Panc1 (cell line): ENCODE measurements around the gene TWF2. TPM values are rescaled to one million over a fixed set of nuclear protein-coding genes. Genes with fewer than 3 reads are reported as not detected.
A peak's percentile ranks its signal among the peaks of the same experiment; 100 is the strongest.

Experiments used
- ATAC-seq: fragments of 200-7000 bp; cut with Tn5 transposase; 2 replicates; pipeline ENCODE4 v1.9.1; 2020; ENCODE audit warnings: mild to moderate bottlenecking, moderate library complexity
- Bru-seq: library from RNA; stranded (reverse); fragments of 400-500 nt; gene quantifications from one replicate; lab custom pipeline; 2021; lab: Mats Ljungman, UMichigan
- BruChase-seq, 2 experiments: library from RNA; stranded (reverse); fragments of 400-500 nt; gene quantifications; one replicate each; lab custom pipeline; 2021; lab: Mats Ljungman, UMichigan
- BruUV-seq: library from RNA; stranded (reverse); fragments of 400-500 nt; replicated peaks from 2 replicates; lab custom pipeline; 2021; lab: Mats Ljungman, UMichigan
- CTCF ChIA-PET: fragments of 300-600 bp; sonication (Branson Sonifier 250); formaldehyde crosslinking; loops from one replicate; lab custom pipeline; 2022; ENCODE audit warnings: antibody characterized with exemption; lab: Charles Lee
- POLR2A ChIA-PET: fragments of 300-600 bp; sonication (Branson Sonifier 250); formaldehyde crosslinking; loops from one replicate; lab custom pipeline; 2022; ENCODE audit warnings: antibody characterized with exemption; lab: Charles Lee
- DNase-seq: peaks from one replicate; pipeline ENCODE4 v3.0.0-alpha.2; 2010; ENCODE audit warnings: low read depth, low spot score
- H3K27ac ChIP-seq: 2 replicates; pipeline ENCODE4 v1.5.1; 2011; ENCODE audit warnings: mild to moderate bottlenecking, low read length, inconsistent platforms
- H3K27me3 ChIP-seq: fragments of 200-500 bp; sonication (Bioruptor generic); 2 replicates; pipeline ENCODE4 v1.6.0; 2014; ENCODE audit warnings: low read length, inconsistent platforms; ENCODE audit not compliant: control insufficient read depth, insufficient read depth
- H3K36me3 ChIP-seq: fragments of 200-500 bp; sonication (Bioruptor generic); 2 replicates; pipeline ENCODE4 v1.5.1; 2014; ENCODE audit warnings: inconsistent platforms, mild to moderate bottlenecking, low read length, moderate library complexity; ENCODE audit not compliant: control insufficient read depth, insufficient read depth
- H3K4me1 ChIP-seq: 2 replicates; pipeline ENCODE4 v1.5.1; 2011; ENCODE audit warnings: inconsistent platforms, mild to moderate bottlenecking, low read length, moderate library complexity; ENCODE audit not compliant: control insufficient read depth, insufficient read depth
- H3K4me3 ChIP-seq, 2 experiments: 2 replicates each; pipeline ENCODE4 v1.5.1; 2011 to 2012; ENCODE audit warnings: low read depth in 2 of 2, low read length in 2 of 2, mild to moderate bottlenecking in 2 of 2, inconsistent platforms in 1 of 2, moderate library complexity in 1 of 2
- H3K9me3 ChIP-seq: fragments of 200-500 bp; sonication (Bioruptor generic); 2 replicates; pipeline ENCODE4 v1.5.1; 2014; ENCODE audit warnings: low read depth, mild to moderate bottlenecking, inconsistent platforms, low read length, moderate library complexity; ENCODE audit not compliant: control insufficient read depth, insufficient read depth
- POLR2AphosphoS5 ChIP-seq: IDR thresholded peaks from 2 replicates; pipeline ENCODE4 v1.6.1; 2012; ENCODE audit warnings: mild to moderate bottlenecking, low read depth, low read length, moderate library complexity
- SIN3A ChIP-seq: IDR thresholded peaks from 2 replicates; pipeline ENCODE4 v1.6.1; 2012; ENCODE audit warnings: low read depth, mild to moderate bottlenecking, low read length, moderate library complexity, borderline replicate concordance; ENCODE audit not compliant: insufficient read depth
- TCF7L2 ChIP-seq: IDR thresholded peaks from 2 replicates; pipeline ENCODE4 v1.6.1; 2011; ENCODE audit warnings: mild to moderate bottlenecking, low read depth, low read length, inconsistent platforms
- in situ Hi-C: cut with HindIII; loops from 2 replicates; pipeline ENCODE4 v1.10.0; 2016; ENCODE audit warnings: low sequenced_read_pairs, low pct_unique_long_range_greater_than_20kb
- intact Hi-C: fragments of 100-400 bp; cut with micrococcal nuclease; formaldehyde crosslinking; loops from one replicate; pipeline ENCODE4 v1.10.0; 2022; ENCODE audit not compliant: unreplicated experiment
- long read RNA-seq: library from polyadenylated mRNA; unstranded; transcript quantifications from one replicate; pipeline ENCODE4 v2.0.0, GENCODE V29; 2021; ENCODE audit not compliant: unreplicated experiment
- polyA plus RNA-seq: library from polyadenylated mRNA; unstranded; fragments of >200 nt; gene quantifications from one replicate; pipeline ENCODE4 v1.2.1, GENCODE V29; 2012; ENCODE audit warnings: missing spikeins; ENCODE audit not compliant: insufficient read length
- total RNA-seq: library from RNA; stranded (reverse); gene quantifications from one replicate; pipeline ENCODE4 v1.2.1, GENCODE V29; 2021; ENCODE audit not compliant: unreplicated experiment
- TF ChIP-seq, protein P1 (sequence below), 2 experiments: IDR thresholded peaks; 2 replicates each; pipeline ENCODE4 v1.6.1; 2011 to 2012; ENCODE audit warnings: low read depth in 2 of 2, control low read depth in 1 of 2, low read length in 1 of 2, mild to moderate bottlenecking in 1 of 2, moderate library complexity in 1 of 2; ENCODE audit not compliant: insufficient read depth in 1 of 2
- TF ChIP-seq, protein P2 (sequence below): fragments of 450-650 bp; IDR thresholded peaks from 2 replicates; pipeline ENCODE4 v1.5.1; 2017; ENCODE audit warnings: mild to moderate bottlenecking

TWF2 gene
- 51.9 TPM for total RNA-seq
- polyA plus RNA-seq, result 105 TPM
- percentile 55 among the genes with signal in this experiment for Bru-seq, nascent RNA
- percentile 54 among the genes with signal in this experiment for BruChase-seq, experiment 1, labeled RNA remaining after a 2-hour chase
- BruChase-seq, experiment 2, labeled RNA remaining after a 6-hour chase, result percentile 65 among the genes with signal in this experiment
- long read RNA-seq, transcript TWF2-201 (9 exons, 1,718 nt), result major isoform, 109 of 127 reads
- long read RNA-seq, partial matches to known transcripts, result 11 of 127 reads
- long read RNA-seq, other reads (novel, unspliced or antisense), result 7 of 127 reads

DNA sequence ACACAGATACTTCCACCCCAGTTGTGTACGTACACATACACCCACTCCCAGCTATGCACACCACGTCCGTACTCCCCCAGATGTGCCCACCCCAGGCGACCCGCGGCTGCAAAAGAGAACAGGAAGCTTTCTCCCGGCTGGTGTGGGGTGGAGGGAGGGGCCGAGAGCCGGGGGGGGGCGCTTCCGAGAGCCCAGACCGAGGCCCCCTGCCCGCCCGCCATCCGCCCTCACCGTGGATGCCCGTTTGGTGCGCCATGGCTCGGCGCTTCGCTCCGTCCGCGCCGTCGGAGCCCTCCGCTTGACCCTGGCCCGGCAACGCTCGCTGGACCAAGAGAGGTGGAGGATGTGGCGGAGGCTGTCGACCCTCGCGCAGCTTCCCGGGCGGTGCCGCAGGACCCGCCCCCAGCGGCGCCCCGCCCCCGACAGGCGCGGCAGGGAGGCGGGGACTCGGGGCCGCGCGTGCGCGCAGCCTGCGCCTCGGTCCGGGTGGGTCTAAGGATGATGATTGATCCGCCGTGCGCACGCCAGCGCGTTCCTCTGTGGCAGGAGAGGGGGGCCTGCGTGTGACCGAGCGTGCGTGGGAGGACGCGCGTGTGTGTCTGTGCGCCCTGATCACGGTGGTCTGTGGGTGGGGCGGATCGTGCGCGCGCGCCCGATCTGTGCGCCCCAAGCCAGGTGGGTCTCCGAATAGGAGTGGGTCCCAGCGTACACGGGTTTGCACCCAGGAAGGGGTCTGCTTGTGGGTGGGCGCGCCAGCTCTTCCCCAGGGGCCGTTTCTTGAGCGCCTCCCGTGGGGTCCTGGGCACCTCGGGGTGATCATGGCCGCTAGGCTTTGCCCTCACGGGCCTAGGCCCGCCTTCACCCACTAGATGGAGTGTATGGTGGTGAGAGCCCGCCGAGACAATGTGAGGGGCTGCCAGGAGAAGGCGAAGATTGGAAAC is at the start of gene TWF2:
TSS of gene TWF2 (minus strand) at position 398 of the 941 bp plus-strand sequence. CDS start at position 256, 142 bp downstream.
- peak; percentile 58; the same call in 1 of the 2 replicates for TF ChIP-seq POLR2AphosphoS5
- no peak for TF ChIP-seq SIN3A
- intact Hi-C loops (loop anchor here (10.0 kb wide), 1 partner anchor 96 kb away; no protein-coding TSS in a partner anchor), in situ Hi-C loops (no loop called here)
- peak; percentile 88 for ATAC-seq
- H3K27me3 ChIP-seq, result no peaks in the 10 kb centered on the region
- H3K4me3 ChIP-seq, result peak within 1 kb of the TSS; percentile 80 to 86
- ChIA-PET POLR2A (interaction anchor here (0.7 kb wide), 1 partner anchor 113 kb away, joined by 9 read pairs; no protein-coding TSS in a partner anchor), CTCF (no interaction called here)
- H3K27ac ChIP-seq, result peak within 1 kb of the TSS; percentile 83
- H3K36me3 ChIP-seq, result peaks cover 7% of the 10 kb centered on the region; the same call in 1 of the 2 replicates
- H3K4me1 ChIP-seq, result peaks cover 25% of the 10 kb centered on the region
- DNase-seq, result no peak
- BruUV-seq, result TSS peak; percentile 90
- no peaks in the 10 kb centered on the region for H3K9me3 ChIP-seq

DNA sequence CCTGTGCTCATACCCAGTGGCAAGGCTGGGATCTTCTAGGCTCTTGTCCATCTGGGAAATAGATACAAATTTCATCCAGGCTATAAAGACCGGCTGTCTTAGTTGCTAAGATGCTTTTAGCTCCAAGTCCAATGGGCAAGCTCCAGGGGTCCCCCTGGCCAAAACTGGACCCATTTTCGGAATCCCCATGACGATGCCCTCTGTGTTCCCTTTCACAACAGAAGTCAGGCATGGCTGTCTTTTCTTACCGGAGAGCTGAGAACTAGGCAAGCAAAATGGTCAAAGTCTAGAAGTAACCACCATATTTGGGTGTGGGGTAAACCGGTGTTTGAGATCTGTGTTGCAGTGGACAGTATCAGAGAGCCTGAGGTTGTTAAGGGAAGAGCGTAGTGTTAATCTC is 49.7 kb upstream of the TWF2 start:
- intact Hi-C loops, result no loop called here
- no peaks in the 10 kb centered on the region for H3K27me3 ChIP-seq
- H3K4me1 ChIP-seq, result peaks cover 4% of the 10 kb centered on the region; the same call in 1 of the 2 replicates
- no peaks in the 10 kb centered on the region for H3K9me3 ChIP-seq
- no TSS peak for BruUV-seq
- no peaks in the 10 kb centered on the region for H3K36me3 ChIP-seq
- DNase-seq, result no peak
- TF ChIP-seq, protein P1, sequence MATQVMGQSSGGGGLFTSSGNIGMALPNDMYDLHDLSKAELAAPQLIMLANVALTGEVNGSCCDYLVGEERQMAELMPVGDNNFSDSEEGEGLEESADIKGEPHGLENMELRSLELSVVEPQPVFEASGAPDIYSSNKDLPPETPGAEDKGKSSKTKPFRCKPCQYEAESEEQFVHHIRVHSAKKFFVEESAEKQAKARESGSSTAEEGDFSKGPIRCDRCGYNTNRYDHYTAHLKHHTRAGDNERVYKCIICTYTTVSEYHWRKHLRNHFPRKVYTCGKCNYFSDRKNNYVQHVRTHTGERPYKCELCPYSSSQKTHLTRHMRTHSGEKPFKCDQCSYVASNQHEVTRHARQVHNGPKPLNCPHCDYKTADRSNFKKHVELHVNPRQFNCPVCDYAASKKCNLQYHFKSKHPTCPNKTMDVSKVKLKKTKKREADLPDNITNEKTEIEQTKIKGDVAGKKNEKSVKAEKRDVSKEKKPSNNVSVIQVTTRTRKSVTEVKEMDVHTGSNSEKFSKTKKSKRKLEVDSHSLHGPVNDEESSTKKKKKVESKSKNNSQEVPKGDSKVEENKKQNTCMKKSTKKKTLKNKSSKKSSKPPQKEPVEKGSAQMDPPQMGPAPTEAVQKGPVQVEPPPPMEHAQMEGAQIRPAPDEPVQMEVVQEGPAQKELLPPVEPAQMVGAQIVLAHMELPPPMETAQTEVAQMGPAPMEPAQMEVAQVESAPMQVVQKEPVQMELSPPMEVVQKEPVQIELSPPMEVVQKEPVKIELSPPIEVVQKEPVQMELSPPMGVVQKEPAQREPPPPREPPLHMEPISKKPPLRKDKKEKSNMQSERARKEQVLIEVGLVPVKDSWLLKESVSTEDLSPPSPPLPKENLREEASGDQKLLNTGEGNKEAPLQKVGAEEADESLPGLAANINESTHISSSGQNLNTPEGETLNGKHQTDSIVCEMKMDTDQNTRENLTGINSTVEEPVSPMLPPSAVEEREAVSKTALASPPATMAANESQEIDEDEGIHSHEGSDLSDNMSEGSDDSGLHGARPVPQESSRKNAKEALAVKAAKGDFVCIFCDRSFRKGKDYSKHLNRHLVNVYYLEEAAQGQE (IDR thresholded peaks at IDR 0.05; ENCODE audit: insufficient read depth in 1 of 2, low read depth in 2 of 2, low read length in 1 of 2), result no peak
- TF ChIP-seq POLR2AphosphoS5, result no peak
- TF ChIP-seq, protein P2, sequence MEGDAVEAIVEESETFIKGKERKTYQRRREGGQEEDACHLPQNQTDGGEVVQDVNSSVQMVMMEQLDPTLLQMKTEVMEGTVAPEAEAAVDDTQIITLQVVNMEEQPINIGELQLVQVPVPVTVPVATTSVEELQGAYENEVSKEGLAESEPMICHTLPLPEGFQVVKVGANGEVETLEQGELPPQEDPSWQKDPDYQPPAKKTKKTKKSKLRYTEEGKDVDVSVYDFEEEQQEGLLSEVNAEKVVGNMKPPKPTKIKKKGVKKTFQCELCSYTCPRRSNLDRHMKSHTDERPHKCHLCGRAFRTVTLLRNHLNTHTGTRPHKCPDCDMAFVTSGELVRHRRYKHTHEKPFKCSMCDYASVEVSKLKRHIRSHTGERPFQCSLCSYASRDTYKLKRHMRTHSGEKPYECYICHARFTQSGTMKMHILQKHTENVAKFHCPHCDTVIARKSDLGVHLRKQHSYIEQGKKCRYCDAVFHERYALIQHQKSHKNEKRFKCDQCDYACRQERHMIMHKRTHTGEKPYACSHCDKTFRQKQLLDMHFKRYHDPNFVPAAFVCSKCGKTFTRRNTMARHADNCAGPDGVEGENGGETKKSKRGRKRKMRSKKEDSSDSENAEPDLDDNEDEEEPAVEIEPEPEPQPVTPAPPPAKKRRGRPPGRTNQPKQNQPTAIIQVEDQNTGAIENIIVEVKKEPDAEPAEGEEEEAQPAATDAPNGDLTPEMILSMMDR, result no peak
- TF ChIP-seq TCF7L2, result no peak
- no peak for TF ChIP-seq SIN3A
- H3K27ac ChIP-seq, result peak overlapping the region; percentile 96
- CTCF ChIA-PET, result interaction anchor here (1.0 kb wide), 1 partner anchor 9 kb away, joined by 4 read pairs; no protein-coding TSS in a partner anchor
- POLR2A ChIA-PET, result no interaction called here
- ATAC-seq, result no peak
- in situ Hi-C loops, result no loop called here
- peak overlapping the region; percentile 70 to 78 for H3K4me3 ChIP-seq
